ENCODE data around the gene CCDC106. TPM values are rescaled to one million over a fixed set of nuclear protein-coding genes. Genes with fewer than 3 reads are reported as not detected.

CCDC106 gene
- total RNA-seq, 1 experiment from 2014 or later: 21.1 TPM

- CTCF ChIA-PET: interaction anchor here (0.8 kb wide), 1 partner anchor 13 kb away, joined by 3 read pairs; no protein-coding TSS in a partner anchor
Measured at GRCh38 chr19:55690109-55690768, 42.2 kb downstream of the CCDC106 start.

GRCh38 chr19:55690769-55691545 is 42.9 kb downstream of the CCDC106 start:
- ATAC-seq: no peak
- Mint-ChIP-seq H3K36me3 (peaks cover 11% of the 10 kb centered on the region; the same call in 1 of the 2 replicates), H3K27me3 (ENCODE audit: low read depth) (no peaks in the 10 kb centered on the region), H3K4me1 (no peaks in the 10 kb centered on the region), H3K9me3 (no peaks in the 10 kb centered on the region), H3K4me3 (no peak overlapping the region), H3K27ac (no peak overlapping the region)
- ChIA-PET POLR2A (no interaction called here), CTCF (no interaction called here)
- DNase-seq (ENCODE audit: low spot score): no peak
- no peak for TF ChIP-seq NFATC4 (CRISPR knock-in tag; IDR thresholded peaks at IDR 0.05)
- TF ChIP-seq NR2C2 (CRISPR knock-in tag; IDR thresholded peaks at IDR 0.05): no peak
- no peak for TF ChIP-seq E2F1 (CRISPR knock-in tag; IDR thresholded peaks at IDR 0.05)
- no peak for TF ChIP-seq NFYB (CRISPR knock-in tag; conservative IDR thresholded peaks at IDR 0.05; ENCODE audit: low read depth)
- no peak for TF ChIP-seq RORB (CRISPR knock-in tag; IDR thresholded peaks at IDR 0.05)
- no peak for TF ChIP-seq ZNF219 (CRISPR knock-in tag; IDR thresholded peaks at IDR 0.05; ENCODE audit: borderline replicate concordance)
- TF ChIP-seq ATF2 (CRISPR knock-in tag; IDR thresholded peaks at IDR 0.05; ENCODE audit: borderline replicate concordance, low read depth): no peak
- no peak for TF ChIP-seq PRRX2 (CRISPR knock-in tag; IDR thresholded peaks at IDR 0.05)
- no peak for TF ChIP-seq NR3C1 (CRISPR knock-in tag; conservative IDR thresholded peaks at IDR 0.05; ENCODE audit: low read depth)

More at GRCh38 chr19:55690109-55690768, 42.2 kb downstream of the CCDC106 start:
- TF ChIP-seq TEAD1 (CRISPR knock-in tag; IDR thresholded peaks at IDR 0.05) (no peak), CBFB (CRISPR knock-in tag; IDR thresholded peaks at IDR 0.05; ENCODE audit: low read depth) (no peak), MXD4 (CRISPR knock-in tag; IDR thresholded peaks at IDR 0.05; ENCODE audit: borderline replicate concordance) (no peak), ZNF416 (CRISPR knock-in tag; IDR thresholded peaks at IDR 0.05) (no peak), FOXP4 (CRISPR knock-in tag; IDR thresholded peaks at IDR 0.05) (no peak), ETV6 (CRISPR knock-in tag; IDR thresholded peaks at IDR 0.05) (no peak), PRDM15 (CRISPR knock-in tag; IDR thresholded peaks at IDR 0.05) (no peak), KAT7 (CRISPR knock-in tag; IDR thresholded peaks at IDR 0.05; ENCODE audit: borderline replicate concordance) (no peak), NR3C1 (CRISPR knock-in tag; conservative IDR thresholded peaks at IDR 0.05; ENCODE audit: low read depth) (no peak), ZNF512 (CRISPR knock-in tag; IDR thresholded peaks at IDR 0.05; ENCODE audit: borderline replicate concordance) (no peak), ZNF317 (CRISPR knock-in tag; IDR thresholded peaks at IDR 0.05; ENCODE audit: borderline replicate concordance, low read depth) (no peak)
- DNase-seq (ENCODE audit: low spot score) (no peak), ATAC-seq (no peak)
- no peaks in the 10 kb centered on the region for H3K4me1 Mint-ChIP-seq
- H3K9me3 Mint-ChIP-seq: no peaks in the 10 kb centered on the region
- no peaks in the 10 kb centered on the region for H3K27me3 Mint-ChIP-seq (ENCODE audit: low read depth)
- H3K36me3 Mint-ChIP-seq: peaks cover 13% of the 10 kb centered on the region; the same call in 1 of the 2 replicates
- no peak overlapping the region for H3K4me3 Mint-ChIP-seq
- POLR2A ChIA-PET: no interaction called here
- no peak overlapping the region for H3K27ac Mint-ChIP-seq

All from WTC11 (cell line).